SH-SY5Y (cell line): Measurements from ENCODE around the gene LOXL1.

Experiments
- GATA2 ChIP-seq: IDR thresholded peaks from 2 replicates; pipeline ENCODE4 v1.6.1; 2011; ENCODE audit warnings: mild to moderate bottlenecking, low read depth, low read length
- GATA3 ChIP-seq: IDR thresholded peaks from 2 replicates; pipeline ENCODE4 v1.6.1; 2011; ENCODE audit warnings: low read depth, mild to moderate bottlenecking, low read length, moderate library complexity

The LOXL1 gene

DNA sequence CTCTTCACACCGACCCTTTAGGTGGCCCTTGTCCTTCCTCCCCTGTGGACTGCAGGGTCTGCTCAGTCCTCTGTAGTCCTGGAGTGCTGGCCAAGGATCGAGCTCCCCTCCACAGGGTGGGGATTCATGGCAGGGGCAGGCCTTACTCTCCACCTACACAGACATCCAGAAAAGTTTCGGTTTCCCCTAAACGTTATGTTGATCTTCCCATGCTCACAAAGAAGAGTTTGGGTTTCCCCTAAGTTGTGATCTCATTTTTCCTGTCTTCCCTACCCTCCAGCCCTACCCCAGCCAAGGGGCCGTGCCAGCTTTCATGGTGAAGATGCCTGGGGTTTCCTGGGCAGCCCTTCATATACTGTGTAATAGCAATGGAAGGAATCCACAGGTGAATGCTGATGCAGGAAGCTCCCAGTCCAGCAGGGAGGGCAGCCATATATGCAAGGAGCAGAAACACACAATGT, 55.5 kb downstream of the LOXL1 start:
- TF ChIP-seq GATA3, result no peak
- no peak for TF ChIP-seq GATA2

- TF ChIP-seq GATA3, result no peak
- no peak for TF ChIP-seq GATA2
Observed at GRCh38 chr15:73982222-73982962, 56.1 kb downstream of the LOXL1 start.

DNA sequence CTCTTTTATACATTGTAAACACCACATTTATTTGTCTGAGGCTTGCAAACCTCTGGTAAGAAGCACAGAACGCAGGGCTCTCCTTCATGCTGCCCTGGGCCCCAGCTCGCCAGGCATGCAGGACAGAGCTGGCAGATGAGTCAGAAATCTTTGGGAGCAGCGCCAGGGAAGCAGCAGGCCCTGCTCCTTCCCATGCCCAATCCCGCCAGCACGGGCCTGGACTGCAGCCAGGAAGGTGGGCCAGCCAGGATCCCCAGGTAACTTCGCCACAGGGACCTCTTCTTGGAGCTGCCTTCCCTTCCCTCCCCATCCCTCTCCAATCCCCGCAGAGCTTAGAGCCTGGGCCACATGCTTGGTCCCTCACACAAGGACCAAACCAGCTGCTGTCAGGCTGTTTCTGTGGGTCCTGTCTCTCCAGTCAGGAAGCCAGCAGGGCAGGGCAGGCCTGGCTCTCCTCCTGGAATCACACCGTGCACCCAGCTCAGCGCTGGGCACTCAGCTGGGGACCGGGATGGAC, 57.0 kb downstream of the LOXL1 start:
- TF ChIP-seq GATA2, result no peak
- no peak for TF ChIP-seq GATA3

DNA sequence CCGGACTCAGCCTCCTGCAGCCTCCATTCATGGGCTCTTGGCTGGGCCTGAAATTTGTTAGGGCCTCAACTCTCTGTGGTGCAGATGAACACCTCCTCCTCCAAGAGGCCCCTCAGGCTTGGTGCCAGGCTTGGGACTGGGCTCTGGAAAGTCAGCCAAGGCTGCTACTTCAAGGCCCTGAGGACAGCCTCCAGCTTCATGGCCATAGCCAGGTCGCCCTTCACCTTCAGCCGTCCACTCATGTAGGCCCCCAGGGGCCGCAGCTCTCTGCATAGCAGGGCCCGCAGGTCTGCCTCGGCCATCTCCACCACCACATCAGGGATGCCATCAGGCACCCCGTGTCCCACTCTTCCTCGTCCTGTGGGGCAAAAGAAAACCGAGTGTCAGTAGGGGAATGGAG, 57.5 kb downstream of the LOXL1 start:
- no peak for TF ChIP-seq GATA3
- TF ChIP-seq GATA2, result no peak

GRCh38 chr15:73984208-73984979, 58.1 kb downstream of the LOXL1 start:
- TF ChIP-seq GATA3 (no peak), GATA2 (no peak)

GRCh38 chr15:73985101-73985873, 59.0 kb downstream of the LOXL1 start:
- TF ChIP-seq GATA3 (no peak), GATA2 (no peak)

DNA sequence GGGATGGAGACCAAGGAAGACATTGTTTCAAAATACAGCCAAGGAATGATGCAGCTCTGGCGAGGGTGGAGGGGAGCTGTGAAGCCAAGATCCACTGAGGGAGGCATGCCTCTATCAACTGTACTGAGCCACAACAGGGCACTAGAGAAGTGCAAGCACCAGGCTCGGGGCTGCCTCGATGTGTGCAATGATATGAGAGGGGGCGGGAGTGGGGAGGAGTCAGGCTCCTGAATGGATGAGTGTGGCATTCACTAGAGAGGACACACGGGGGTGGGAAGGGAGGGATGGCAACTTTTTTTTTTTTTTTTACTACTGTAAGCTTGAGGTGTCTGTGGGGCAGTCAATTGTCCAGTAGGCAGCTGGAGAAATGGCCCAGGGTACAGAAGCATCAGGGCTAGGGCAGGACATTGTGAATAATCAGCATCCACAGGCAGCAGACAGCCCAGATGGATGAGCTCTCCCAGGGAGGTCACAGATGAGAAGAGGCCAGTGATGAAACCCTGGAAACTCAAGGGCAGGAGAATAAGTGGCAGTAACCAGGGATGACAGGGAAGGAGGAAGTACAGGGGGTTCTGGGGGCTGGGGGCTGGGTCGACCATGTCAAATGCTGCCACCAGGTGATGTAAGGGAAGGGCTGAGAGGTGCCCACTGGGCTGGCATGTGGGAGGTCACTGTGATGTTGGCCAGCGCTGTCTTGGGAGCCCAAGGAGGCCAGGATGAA, 60.0 kb downstream of the LOXL1 start:
- TF ChIP-seq GATA2 (no peak), GATA3 (no peak)

- no peak for TF ChIP-seq GATA2
- no peak for TF ChIP-seq GATA3
Observed at GRCh38 chr15:73986776-73987056, 60.5 kb downstream of the LOXL1 start.

- TF ChIP-seq GATA3, result no peak
- no peak for TF ChIP-seq GATA2
Observed at GRCh38 chr15:73987250-73987649, 61.0 kb downstream of the LOXL1 start.

DNA sequence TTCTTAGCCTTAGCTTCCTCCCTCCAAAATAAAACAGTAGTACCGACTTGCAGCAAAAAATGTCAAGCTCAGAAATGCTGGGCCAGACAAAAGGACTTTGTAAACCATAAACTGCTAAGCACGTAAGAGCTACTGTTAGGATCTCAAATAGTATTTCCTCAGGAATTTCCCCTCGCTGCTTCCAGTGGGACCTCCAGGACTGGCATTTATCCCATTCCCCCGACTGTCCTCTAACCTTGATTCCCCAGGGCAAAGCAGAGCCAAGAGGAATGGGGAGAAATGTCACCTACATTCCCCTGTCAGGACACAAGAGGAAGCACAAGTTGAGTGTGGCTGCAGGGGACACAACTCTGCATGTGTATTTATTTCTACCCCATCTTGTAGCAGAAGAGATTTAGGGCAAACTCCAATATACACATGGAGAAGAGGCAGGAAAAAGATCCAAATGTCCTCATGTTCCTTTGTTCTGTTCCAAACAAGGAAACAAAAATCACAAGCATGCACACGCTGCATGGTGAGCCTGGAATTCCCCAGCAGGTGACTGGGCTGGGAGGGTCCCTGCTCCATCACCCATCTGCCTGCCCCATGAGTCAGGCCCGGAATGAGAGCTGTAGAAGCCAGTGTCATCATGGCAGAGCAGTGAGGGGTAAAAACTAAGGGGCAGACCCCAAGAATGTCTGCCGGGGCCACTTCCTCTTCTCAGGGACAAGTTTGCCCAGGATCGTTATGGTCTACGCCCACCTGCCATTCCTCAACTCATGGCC, 61.6 kb downstream of the LOXL1 start:
- TF ChIP-seq GATA2, result no peak
- TF ChIP-seq GATA3, result no peak

- TF ChIP-seq GATA2 (no peak), GATA3 (no peak)
Observed at GRCh38 chr15:73988445-73988969, 62.2 kb downstream of the LOXL1 start.

DNA sequence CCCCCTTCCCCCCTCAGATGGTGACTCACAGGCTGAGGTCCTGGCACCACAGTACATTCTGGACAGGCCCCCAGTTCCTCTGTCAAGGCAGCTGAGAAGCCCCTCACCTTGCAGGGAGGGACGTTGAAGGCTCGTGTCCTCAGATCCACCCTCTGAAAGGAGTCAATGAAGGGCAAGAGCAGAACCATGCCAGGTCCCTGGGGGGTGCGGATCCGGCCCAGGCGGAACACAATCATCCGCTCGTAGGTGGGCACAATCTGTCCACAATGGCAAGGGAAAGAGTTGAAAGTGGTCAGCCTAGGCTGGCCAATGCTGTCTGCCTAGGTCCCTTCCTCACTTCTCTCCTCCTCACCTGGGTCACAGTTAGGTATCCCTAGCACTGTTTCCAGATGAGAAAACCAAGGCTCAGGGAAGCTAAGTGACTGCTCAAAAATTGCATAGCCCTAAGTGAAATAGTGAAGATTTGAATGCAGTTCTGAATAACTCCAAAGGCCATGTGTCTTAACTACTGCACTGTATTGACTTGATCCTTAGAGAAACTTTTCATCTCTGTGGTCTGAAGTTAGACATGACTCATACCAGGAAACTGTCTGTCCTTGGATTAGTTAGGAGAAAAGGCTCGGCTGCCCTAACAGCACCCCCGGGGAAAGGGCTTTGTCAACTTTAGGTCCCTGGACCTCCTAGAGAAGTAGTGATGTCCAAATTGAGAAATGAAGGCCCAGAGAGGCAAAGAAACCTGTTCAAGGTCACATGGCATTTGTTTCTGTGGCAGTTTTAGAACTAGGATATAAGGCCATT, 62.9 kb downstream of the LOXL1 start:
- TF ChIP-seq GATA3 (no peak), GATA2 (no peak)
